GM19099 (cell line): ENCODE results near the gene TMEM236.

Experiments
- POLR2A ChIP-seq: IDR thresholded peaks from 3 replicates; pipeline ENCODE4 v1.6.1; 2011; ENCODE audit warnings: low read depth; ENCODE audit not compliant: insufficient read length; ENCODE audit errors: extremely low read depth

TMEM236 gene

GRCh38 chr10:17768957-17769356 is 17.0 kb downstream of the TMEM236 start:
- no peak for TF ChIP-seq POLR2A

- TF ChIP-seq POLR2A, result no peak
Measured at GRCh38 chr10:17771017-17771416, 19.0 kb downstream of the TMEM236 start.

- TF ChIP-seq POLR2A, result no peak
Measured at GRCh38 chr10:17779784-17780183, 27.8 kb downstream of the TMEM236 start.

- TF ChIP-seq POLR2A, result no peak
Measured at GRCh38 chr10:17780727-17781126, 28.7 kb downstream of the TMEM236 start.

GRCh38 chr10:17781856-17782255 is 29.9 kb downstream of the TMEM236 start:
- TF ChIP-seq POLR2A, result no peak

- no peak for TF ChIP-seq POLR2A
Measured at GRCh38 chr10:17782921-17783665, 31.1 kb downstream of the TMEM236 start.

GRCh38 chr10:17783751-17784150 is 31.8 kb downstream of the TMEM236 start:
- no peak for TF ChIP-seq POLR2A

- TF ChIP-seq POLR2A, result no peak
Measured at GRCh38 chr10:17784688-17785087, 32.7 kb downstream of the TMEM236 start.

GRCh38 chr10:17785276-17785930 is 33.4 kb downstream of the TMEM236 start:
- TF ChIP-seq POLR2A, result no peak

- no peak for TF ChIP-seq POLR2A
Measured at GRCh38 chr10:17787087-17787961, 35.3 kb downstream of the TMEM236 start.

- TF ChIP-seq POLR2A, result no peak
Measured at GRCh38 chr10:17788646-17789045, 36.6 kb downstream of the TMEM236 start.

GRCh38 chr10:17789396-17789795 is 37.4 kb downstream of the TMEM236 start:
- TF ChIP-seq POLR2A, result no peak

- TF ChIP-seq POLR2A, result no peak
Measured at GRCh38 chr10:17790651-17791050, 38.6 kb downstream of the TMEM236 start.

- TF ChIP-seq POLR2A, result no peak
Measured at GRCh38 chr10:17792991-17793390, 41.0 kb downstream of the TMEM236 start.
